T-helper 17 cell (primary cell): ENCODE data around the gene B4GALNT2. TPM values are rescaled to one million over a fixed set of nuclear protein-coding genes. Genes with fewer than 3 reads are reported as not detected.

Source experiments
- ATAC-seq: fragments of 150-1000 bp; cut with Tn5 transposase; 2 replicates; pipeline ENCODE4 v1.10.0; 2021; ENCODE audit warnings: mild to moderate bottlenecking, moderate library complexity
- DNase-seq, 3 donors: peaks; one replicate each; pipeline versions ENCODE4 v3.0.0 to v3.0.0-alpha.2; 2020 to 2021
- H3K9me3 ChIP-seq: one replicate; pipeline ENCODE4 v1.7.0; 2013; ENCODE audit warnings: low read length, mild to moderate bottlenecking; ENCODE audit not compliant: control insufficient read depth, poor library complexity, severe bottlenecking
- H3K27ac Mint-ChIP-seq: one replicate; pipeline ENCODE4 v1.8.0; 2022; ENCODE audit warnings: mild to moderate bottlenecking, moderate library complexity, mixed read lengths
- H3K27me3 Mint-ChIP-seq: one replicate; pipeline ENCODE4 v1.8.0; 2022; ENCODE audit warnings: mixed read lengths
- H3K36me3 Mint-ChIP-seq: one replicate; pipeline ENCODE4 v1.8.0; 2022; ENCODE audit warnings: low read depth, mixed read lengths
- H3K4me1 Mint-ChIP-seq: one replicate; pipeline ENCODE4 v1.8.0; 2022; ENCODE audit warnings: mild to moderate bottlenecking, mixed read lengths
- H3K4me3 Mint-ChIP-seq: one replicate; pipeline ENCODE4 v1.8.0; 2022; ENCODE audit warnings: mild to moderate bottlenecking, moderate library complexity, mixed read lengths
- total RNA-seq, 4 donors: library from RNA in 2 of 4; stranded (reverse) in 2 of 4; gene quantifications; one replicate each; pipeline ENCODE4 v1.2.3 and lab custom pipeline; 2022 to 2026

B4GALNT2 gene
- total RNA-seq, 2 donors from 2014 or later, result 0.15 to 0.18 TPM

DNA sequence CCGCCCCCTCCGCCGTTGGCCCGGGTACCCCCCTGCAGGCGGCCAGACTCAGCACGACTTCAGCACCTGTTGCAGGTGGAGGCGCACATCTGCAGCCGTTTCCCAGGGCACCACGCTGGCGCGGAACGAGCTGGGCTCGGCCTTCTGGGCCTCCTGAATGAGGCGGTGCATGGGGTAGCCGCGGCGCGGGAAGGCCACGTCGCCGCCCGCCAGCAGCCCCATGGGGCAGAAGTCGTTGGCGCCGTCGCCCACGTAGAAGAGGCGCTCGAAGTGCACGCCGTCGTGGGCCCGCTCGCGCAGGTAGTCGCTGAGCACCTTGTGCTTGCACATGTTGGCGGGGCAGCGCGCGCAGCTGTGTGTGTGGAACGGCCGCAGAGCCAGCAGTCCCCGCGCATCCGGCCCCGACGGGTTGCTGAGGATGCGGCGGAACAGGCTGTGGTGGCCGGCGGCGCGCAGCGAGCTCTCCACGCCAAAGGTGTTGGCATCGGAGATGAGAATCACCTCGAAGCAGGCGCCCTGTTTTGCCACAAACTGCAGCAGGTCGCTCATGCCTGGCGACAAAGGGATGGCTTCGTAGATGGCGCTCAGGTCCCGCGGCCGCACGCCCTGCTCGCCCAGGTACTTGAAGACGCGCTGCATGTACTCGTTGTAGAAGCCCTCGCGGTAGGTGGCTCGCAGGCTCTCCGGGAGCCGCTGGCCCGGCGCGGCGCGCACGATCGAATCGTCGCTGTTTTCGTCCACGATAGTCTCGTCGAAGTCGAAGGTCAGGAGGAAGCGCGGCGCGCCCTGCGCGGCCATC lies 91.8 kb downstream of the B4GALNT2 start:
- H3K27ac Mint-ChIP-seq, result peak overlapping the region; percentile 60
- H3K27me3 Mint-ChIP-seq, result no peaks in the 10 kb centered on the region
- H3K4me1 Mint-ChIP-seq, result peaks cover 28% of the 10 kb centered on the region
- ATAC-seq (peak; percentile 63), DNase-seq (peak in 2 of 3 donors; percentile 29 to 40)
- H3K9me3 ChIP-seq, result no peaks in the 10 kb centered on the region
- H3K36me3 Mint-ChIP-seq, result no peaks in the 10 kb centered on the region
- peak overlapping the region; percentile 89 for H3K4me3 Mint-ChIP-seq

DNA sequence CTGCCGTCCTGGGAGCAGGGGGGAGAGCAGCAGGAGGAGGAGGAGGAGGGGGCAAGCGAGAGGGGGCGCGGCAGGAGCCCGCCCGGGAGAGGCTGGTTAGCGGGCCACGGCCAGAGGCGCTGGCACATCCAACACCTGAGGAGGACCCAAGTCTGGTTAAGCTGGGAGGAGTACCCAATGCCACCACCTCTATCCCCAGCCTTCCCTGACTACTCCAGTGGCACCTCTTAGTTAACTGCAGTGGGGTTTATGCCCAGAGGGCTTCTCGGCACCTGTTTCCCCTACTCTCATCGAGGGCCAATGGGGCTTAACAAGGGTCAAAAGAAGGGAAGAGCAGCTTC lies 92.4 kb downstream of the B4GALNT2 start:
- H3K4me3 Mint-ChIP-seq, result peak overlapping the region; percentile 89
- ATAC-seq, result no peak
- H3K4me1 Mint-ChIP-seq, result peaks cover 28% of the 10 kb centered on the region

DNA sequence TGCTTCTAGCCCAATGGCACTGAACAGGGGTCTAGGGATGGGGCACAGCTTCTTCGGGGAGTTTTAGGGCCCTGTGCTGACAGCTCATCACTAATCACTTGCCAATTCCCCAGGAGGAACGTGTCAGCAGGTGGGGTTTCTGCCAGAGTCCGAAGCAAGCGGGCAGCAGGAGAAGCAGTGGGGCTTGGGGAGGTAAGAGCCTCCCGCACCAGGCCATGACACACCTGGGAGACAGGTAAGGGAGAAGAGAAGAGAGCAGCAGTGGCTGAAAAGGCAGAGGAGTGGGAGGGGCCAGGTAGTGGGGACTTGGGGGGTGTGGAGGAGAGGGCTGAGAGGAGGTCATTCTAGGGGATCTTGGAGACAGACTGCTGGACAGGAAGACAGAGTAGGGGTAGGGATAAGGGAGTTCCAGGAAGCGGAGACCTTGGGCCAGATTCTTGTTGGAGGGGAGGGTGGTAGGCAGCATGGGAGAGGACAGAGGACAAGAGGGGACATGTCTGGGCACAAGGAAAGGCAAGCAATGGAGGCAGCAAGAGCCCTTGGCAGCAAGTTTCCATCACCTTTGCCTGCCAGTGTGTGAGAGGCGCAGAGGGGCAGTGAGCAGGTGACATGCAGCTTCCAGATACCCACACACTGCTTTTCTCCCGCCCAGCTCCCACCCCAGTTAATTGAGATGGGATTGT lies 93.1 kb downstream of the B4GALNT2 start:
- no peaks in the 10 kb centered on the region for H3K9me3 ChIP-seq
- H3K4me1 Mint-ChIP-seq, result peaks cover 26% of the 10 kb centered on the region
- no peak for DNase-seq
- H3K27ac Mint-ChIP-seq, result no peak overlapping the region
- H3K36me3 Mint-ChIP-seq, result no peaks in the 10 kb centered on the region
- ATAC-seq, result no peak
- no peaks in the 10 kb centered on the region for H3K27me3 Mint-ChIP-seq
- peak overlapping the region; percentile 59 for H3K4me3 Mint-ChIP-seq

More for the DNA sequence above, 92.4 kb downstream of the B4GALNT2 start:
- peak overlapping the region; percentile 60 for H3K27ac Mint-ChIP-seq
- no peak for DNase-seq
- H3K27me3 Mint-ChIP-seq, result no peaks in the 10 kb centered on the region
- H3K9me3 ChIP-seq, result no peaks in the 10 kb centered on the region
- no peaks in the 10 kb centered on the region for H3K36me3 Mint-ChIP-seq

Other genes with a start within 250 kb of the B4GALNT2 start
- 10 to 100 TPM; 17.3 to 25.7 TPM for gene ATP5MC1, start 240.0 kb upstream of the B4GALNT2 start, total RNA-seq
- 10 to 100 TPM; 78.9 to 84.5 TPM for gene UBE2Z, start 224.4 kb upstream of the B4GALNT2 start, total RNA-seq
- 10 to 100 TPM; 53.8 to 70.6 TPM for gene SNF8, start 187.9 kb upstream of the B4GALNT2 start, total RNA-seq
- gene GIP, start 164.2 kb upstream of the B4GALNT2 start, total RNA-seq, result not detected
- not detected for gene IGF2BP1, start 135.4 kb upstream of the B4GALNT2 start, total RNA-seq
- 1 to 10 TPM; 3.0 to 4.4 TPM for gene GNGT2, start 77.8 kb downstream of the B4GALNT2 start, total RNA-seq
- gene ABI3, start 77.9 kb downstream of the B4GALNT2 start, total RNA-seq, result 10 to 100 TPM in 1 of 2 donors, 1 to 10 TPM in 1; 6.5 to 10.5 TPM
- not detected for gene PHOSPHO1, start 98.0 kb downstream of the B4GALNT2 start, total RNA-seq
- gene ZNF652, start 229.5 kb downstream of the B4GALNT2 start, total RNA-seq, result 10 to 100 TPM; 53.5 to 56.9 TPM